ENCODE data around the gene GNG7.
"Not testable (repeated sequence)": the region's sequence is repeated elsewhere in the genome, so short reads cannot be mapped to it uniquely, and the experiment has no call there.

GNG7 gene

DNA sequence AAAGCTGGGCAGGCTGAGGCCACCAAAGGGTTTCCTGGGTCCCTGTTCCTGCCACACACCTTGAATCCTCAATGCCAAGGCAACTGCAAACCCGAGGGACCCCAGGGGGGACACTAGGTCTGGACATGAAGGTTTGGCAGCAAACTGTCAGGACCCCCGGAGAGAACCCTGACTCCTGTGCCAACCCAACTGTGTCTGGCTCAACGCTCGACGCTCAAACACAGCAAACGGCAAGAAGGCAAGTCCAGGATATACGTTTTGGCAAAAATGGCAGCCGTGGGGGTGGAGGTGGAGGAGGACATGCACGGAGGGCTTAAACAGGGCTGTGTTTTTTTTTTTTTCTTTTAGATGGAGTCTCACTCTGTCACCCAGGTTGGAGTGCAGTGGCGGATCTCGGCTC lies 153.5 kb downstream of the GNG7 start (continued):
- no peak for TF ChIP-seq SNAI2 (CRISPR knock-in tag; IDR thresholded peaks at IDR 0.05)

DNA sequence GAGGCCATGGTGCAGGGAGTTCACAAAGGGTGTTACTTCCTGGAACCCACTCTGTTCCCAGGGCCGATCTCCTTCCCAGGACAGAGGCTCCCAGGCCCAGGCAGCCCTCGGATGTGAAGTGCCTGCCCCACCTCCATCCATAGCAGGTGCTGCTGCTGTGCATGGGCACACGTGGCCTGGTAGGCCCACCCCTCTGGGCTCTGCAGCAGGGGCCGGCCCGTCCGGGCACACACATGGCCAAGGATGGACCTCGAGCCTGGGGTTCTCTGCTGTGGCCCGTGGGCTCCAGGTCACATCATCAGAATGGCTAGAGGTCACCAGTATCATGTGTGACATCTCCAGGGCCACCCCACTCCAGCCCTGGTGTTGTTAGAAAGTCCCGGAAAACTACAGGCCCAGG lies 154.8 kb downstream of the GNG7 start:
- ATAC-seq = no peak
- TF ChIP-seq ESRRG (CRISPR knock-in tag; IDR thresholded peaks at IDR 0.05) (no peak), TOX (CRISPR knock-in tag; IDR thresholded peaks at IDR 0.05; ENCODE audit: borderline replicate concordance) (no peak), ZNF8 (CRISPR knock-in tag; IDR thresholded peaks at IDR 0.05) (no peak), CSDC2 (CRISPR knock-in tag; IDR thresholded peaks at IDR 0.05) (no peak), ISL1 (CRISPR knock-in tag; IDR thresholded peaks at IDR 0.05) (no peak), PPARA (CRISPR knock-in tag; IDR thresholded peaks at IDR 0.05; ENCODE audit: borderline replicate concordance) (no peak), TCF4 (CRISPR knock-in tag; IDR thresholded peaks at IDR 0.05; ENCODE audit: borderline replicate concordance) (no peak)
- TF ChIP-seq, protein P1, sequence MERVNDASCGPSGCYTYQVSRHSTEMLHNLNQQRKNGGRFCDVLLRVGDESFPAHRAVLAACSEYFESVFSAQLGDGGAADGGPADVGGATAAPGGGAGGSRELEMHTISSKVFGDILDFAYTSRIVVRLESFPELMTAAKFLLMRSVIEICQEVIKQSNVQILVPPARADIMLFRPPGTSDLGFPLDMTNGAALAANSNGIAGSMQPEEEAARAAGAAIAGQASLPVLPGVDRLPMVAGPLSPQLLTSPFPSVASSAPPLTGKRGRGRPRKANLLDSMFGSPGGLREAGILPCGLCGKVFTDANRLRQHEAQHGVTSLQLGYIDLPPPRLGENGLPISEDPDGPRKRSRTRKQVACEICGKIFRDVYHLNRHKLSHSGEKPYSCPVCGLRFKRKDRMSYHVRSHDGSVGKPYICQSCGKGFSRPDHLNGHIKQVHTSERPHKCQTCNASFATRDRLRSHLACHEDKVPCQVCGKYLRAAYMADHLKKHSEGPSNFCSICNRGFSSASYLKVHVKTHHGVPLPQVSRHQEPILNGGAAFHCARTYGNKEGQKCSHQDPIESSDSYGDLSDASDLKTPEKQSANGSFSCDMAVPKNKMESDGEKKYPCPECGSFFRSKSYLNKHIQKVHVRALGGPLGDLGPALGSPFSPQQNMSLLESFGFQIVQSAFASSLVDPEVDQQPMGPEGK (CRISPR knock-in tag; IDR thresholded peaks at IDR 0.05; ENCODE audit: borderline replicate concordance) = no peak
- TF ChIP-seq, protein P2, sequence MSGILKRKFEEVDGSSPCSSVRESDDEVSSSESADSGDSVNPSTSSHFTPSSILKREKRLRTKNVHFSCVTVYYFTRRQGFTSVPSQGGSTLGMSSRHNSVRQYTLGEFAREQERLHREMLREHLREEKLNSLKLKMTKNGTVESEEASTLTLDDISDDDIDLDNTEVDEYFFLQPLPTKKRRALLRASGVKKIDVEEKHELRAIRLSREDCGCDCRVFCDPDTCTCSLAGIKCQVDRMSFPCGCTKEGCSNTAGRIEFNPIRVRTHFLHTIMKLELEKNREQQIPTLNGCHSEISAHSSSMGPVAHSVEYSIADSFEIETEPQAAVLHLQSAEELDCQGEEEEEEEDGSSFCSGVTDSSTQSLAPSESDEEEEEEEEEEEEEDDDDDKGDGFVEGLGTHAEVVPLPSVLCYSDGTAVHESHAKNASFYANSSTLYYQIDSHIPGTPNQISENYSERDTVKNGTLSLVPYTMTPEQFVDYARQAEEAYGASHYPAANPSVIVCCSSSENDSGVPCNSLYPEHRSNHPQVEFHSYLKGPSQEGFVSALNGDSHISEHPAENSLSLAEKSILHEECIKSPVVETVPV (CRISPR knock-in tag; IDR thresholded peaks at IDR 0.05) = no peak
- TF ChIP-seq, protein P3, sequence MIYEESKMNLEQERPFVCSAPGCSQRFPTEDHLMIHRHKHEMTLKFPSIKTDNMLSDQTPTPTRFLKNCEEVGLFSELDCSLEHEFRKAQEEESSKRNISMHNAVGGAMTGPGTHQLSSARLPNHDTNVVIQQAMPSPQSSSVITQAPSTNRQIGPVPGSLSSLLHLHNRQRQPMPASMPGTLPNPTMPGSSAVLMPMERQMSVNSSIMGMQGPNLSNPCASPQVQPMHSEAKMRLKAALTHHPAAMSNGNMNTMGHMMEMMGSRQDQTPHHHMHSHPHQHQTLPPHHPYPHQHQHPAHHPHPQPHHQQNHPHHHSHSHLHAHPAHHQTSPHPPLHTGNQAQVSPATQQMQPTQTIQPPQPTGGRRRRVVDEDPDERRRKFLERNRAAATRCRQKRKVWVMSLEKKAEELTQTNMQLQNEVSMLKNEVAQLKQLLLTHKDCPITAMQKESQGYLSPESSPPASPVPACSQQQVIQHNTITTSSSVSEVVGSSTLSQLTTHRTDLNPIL (CRISPR knock-in tag; IDR thresholded peaks at IDR 0.05; ENCODE audit: low read depth) = no peak

DNA sequence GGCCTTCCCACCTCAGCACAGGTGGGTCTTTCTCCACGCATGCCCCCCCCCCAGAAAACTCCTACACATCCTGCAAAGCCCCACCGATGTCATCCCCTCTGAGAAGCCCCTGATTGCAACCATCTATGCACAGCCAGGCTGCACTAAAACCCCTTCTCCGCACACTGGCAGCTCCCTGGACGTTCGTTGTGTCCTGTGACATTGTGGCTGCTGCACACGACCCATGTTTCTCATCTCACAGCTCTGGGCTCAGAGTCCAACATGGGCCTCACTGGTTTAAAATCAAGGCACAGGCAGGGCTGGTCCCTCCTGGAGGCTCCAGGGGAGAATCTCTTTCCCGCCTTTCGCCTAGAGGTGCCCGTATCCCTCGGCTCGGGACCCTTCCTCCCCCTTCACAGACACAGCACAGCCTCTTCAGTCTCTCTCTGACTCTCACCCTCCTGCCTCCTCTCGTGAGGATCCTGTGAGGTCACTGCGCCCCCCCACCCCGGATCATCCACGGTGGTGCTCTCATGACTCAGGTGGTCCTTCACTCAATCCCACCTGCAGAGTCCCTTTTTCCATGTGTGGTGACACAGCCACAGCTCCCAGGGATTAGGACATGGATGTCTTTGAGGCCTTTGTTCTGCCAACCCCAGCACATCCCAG lies 155.3 kb downstream of the GNG7 start:
- no peak for ATAC-seq
- no peak for TF ChIP-seq SNAI2 (CRISPR knock-in tag; IDR thresholded peaks at IDR 0.05)
- peak; percentile 100 for TF ChIP-seq ZFP3 (CRISPR knock-in tag; IDR thresholded peaks at IDR 0.05)

DNA sequence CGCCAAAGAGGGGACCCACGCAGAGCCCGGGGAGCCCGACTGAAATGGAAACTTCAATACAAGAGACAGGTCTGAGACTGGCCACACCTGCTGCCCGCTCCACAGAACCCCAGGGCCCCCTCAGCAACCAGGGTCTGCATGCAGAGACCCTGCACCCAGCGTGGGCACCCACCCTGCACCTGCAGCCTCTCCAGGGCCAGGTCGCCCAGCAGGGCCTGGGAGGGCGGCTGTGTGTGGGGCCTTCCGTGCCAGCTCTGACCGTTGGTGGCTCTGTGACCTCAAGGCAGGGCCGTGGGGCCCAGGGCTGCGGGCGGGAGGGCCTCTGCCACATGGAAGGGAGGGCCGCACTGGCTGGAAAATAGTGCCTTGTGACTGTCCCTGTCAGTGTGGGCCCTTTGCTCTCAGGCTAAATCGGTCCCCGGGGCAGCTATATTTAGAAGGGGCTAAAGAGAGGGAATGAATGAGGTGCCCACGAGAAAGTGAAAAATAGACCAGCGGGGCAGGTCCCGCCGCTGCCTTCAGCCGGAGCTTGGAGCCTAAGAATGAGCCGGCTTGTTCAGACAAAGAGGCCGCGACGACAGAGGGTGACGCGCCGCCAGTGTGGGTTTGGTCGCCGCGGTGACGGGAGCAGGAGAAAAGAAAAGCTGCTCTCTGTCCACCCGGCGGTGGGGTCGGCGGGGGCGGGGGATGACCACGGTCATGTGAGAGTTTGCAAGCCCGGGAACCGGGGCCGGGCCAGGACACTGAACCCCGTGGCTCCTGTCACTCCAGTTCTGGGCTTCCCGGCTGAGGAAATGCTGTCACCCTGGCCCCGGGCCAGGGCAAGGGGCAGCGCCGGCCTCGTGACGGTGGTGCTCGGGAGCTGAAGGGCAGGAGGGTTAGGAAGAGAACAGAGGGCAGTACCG lies 156.1 kb downstream of the GNG7 start:
- TF ChIP-seq ZFP30 (CRISPR knock-in tag; IDR thresholded peaks at IDR 0.05) (no peak), ESRRG (CRISPR knock-in tag; IDR thresholded peaks at IDR 0.05) (no peak), TOX (CRISPR knock-in tag; IDR thresholded peaks at IDR 0.05; ENCODE audit: borderline replicate concordance) (no peak)
- TF ChIP-seq, protein P2 (CRISPR knock-in tag; IDR thresholded peaks at IDR 0.05) = no peak
- no peak for ATAC-seq

DNA sequence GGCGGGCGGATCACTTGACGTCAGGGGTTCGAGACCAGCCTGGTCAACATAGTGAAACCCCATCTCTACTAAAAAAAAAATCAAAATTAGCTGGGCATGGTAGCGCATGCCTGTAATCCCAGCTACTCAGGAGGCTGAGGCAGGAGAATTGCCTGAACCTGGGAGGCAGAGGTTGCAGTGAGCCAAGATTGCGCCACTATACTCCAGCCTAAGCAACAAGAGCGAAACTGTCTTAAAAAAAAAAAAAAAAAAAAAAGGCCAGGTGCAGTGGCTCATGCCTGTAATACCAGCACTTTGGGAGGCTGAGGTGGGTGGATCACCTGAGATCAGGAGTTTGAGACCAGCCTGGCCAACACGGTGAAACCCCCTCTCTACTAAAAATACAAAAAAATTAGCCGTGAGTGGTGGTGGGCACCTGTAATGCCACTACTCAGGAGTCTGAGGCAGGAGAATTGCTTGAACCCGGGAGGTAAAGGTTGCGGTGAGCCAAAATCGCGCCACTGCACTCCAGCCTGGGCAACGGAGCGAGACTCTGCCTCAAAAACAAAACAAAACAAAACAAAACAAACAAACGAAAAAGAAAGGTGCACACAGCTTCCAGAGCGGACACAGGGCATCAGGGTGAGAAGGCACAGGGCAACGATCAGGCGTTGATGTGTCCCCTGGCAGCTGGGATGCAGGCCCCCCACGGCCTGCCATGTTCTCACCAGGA lies 156.9 kb downstream of the GNG7 start:
- not testable (repeated sequence) for ATAC-seq

DNA sequence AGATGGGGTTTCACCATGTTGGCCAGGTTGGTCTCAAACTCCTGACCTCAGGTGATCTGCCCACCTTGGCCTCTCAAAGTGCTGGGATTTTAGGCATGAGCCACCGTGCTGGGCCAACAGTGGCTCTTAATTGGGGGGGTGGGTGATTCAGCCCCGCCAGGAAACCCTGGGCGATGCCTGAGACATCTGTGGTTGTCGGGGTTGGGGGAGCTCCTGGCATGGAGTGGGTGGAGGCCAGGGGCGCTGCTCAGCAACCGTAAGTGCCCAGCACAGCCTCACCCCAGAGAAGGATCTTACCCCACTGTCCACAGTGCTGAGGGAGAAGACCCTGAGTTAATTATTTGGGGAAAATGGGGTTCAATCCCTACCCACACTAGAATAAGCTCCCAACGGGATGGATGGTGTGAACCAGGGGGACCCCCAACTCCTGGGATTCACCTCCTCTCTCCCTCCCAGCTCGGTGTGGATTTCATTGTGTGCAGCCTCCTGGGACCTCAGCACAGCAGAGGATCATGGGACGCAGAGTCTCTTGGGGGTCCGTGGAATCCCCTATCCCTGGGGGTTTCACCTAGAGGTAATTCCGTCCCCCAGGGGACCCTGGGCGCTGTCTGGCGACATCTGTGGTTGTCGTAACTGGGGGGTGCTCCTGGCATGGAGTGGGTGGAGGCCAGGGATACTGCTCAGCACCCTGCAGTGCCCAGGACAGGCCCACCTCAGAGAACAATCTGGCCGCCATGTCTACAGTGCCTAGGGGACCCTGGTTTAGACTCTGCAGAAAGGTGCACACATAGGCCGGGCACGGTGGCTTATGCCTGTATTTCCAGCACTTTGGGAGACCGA lies 157.7 kb downstream of the GNG7 start:
- ATAC-seq = no peak
- TF ChIP-seq, protein P4, sequence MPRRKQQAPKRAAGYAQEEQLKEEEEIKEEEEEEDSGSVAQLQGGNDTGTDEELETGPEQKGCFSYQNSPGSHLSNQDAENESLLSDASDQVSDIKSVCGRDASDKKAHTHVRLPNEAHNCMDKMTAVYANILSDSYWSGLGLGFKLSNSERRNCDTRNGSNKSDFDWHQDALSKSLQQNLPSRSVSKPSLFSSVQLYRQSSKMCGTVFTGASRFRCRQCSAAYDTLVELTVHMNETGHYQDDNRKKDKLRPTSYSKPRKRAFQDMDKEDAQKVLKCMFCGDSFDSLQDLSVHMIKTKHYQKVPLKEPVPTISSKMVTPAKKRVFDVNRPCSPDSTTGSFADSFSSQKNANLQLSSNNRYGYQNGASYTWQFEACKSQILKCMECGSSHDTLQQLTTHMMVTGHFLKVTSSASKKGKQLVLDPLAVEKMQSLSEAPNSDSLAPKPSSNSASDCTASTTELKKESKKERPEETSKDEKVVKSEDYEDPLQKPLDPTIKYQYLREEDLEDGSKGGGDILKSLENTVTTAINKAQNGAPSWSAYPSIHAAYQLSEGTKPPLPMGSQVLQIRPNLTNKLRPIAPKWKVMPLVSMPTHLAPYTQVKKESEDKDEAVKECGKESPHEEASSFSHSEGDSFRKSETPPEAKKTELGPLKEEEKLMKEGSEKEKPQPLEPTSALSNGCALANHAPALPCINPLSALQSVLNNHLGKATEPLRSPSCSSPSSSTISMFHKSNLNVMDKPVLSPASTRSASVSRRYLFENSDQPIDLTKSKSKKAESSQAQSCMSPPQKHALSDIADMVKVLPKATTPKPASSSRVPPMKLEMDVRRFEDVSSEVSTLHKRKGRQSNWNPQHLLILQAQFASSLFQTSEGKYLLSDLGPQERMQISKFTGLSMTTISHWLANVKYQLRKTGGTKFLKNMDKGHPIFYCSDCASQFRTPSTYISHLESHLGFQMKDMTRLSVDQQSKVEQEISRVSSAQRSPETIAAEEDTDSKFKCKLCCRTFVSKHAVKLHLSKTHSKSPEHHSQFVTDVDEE (CRISPR knock-in tag; IDR thresholded peaks at IDR 0.05) = no peak
- TF ChIP-seq ARNTL (CRISPR knock-in tag; IDR thresholded peaks at IDR 0.05; ENCODE audit: borderline replicate concordance, low read depth) (no peak), ZFP3 (CRISPR knock-in tag; IDR thresholded peaks at IDR 0.05) (no peak), ZNF70 (CRISPR knock-in tag; IDR thresholded peaks at IDR 0.05) (no peak), ZC3H10 (CRISPR knock-in tag; IDR thresholded peaks at IDR 0.05) (no peak), GLIS3 (CRISPR knock-in tag; IDR thresholded peaks at IDR 0.05) (no peak), ISL1 (CRISPR knock-in tag; IDR thresholded peaks at IDR 0.05) (no peak)
- TF ChIP-seq, protein P3 (CRISPR knock-in tag; IDR thresholded peaks at IDR 0.05; ENCODE audit: low read depth) = no peak
